B cell (primary cell): ENCODE data around the gene PLCG1. TPM values are rescaled to one million over a fixed set of nuclear protein-coding genes. Genes with fewer than 3 reads are reported as not detected.

Source experiments
- ATAC-seq: fragments of 200-7000 bp; cut with Tn5 transposase; one replicate; pipeline ENCODE4 v1.10.0; 2021; ENCODE audit warnings: low read depth, mild to moderate bottlenecking, moderate number of reproducible peaks, moderate library complexity
- CTCF ChIA-PET: fragments of 350-600 bp; sonication (Branson Sonifier 250); formaldehyde crosslinking; loops from one replicate; lab custom pipeline; 2021; ENCODE audit warnings: antibody characterized with exemption, inconsistent platforms; lab: Charles Lee
- POLR2A ChIA-PET: fragments of 350-600 bp; sonication (Branson Sonifier 250); formaldehyde crosslinking; loops from one replicate; lab custom pipeline; 2021; ENCODE audit warnings: antibody characterized with exemption; lab: Charles Lee
- DNase-seq: peaks from one replicate; pipeline ENCODE4 v3.0.0; 2013
- H2AFZ ChIP-seq: 2 replicates; pipeline ENCODE4 v1.6.1; 2012; ENCODE audit warnings: mild to moderate bottlenecking, low read depth, low read length; ENCODE audit not compliant: insufficient read depth, poor library complexity, severe bottlenecking
- H3K27ac ChIP-seq, 2 donors: 1 replicate in 1 of 2; 2 replicates in 1 of 2; pipeline ENCODE4 v1.5.1; 2012 to 2013; ENCODE audit warnings: low read length in 2 of 2, mild to moderate bottlenecking in 2 of 2, moderate library complexity in 1 of 2
- H3K27me3 ChIP-seq, 4 experiments: fragments of 200-600 bp in 1 of 4; sonication (generic) in 1 of 4; replicated peaks in 1 of 4; 1 replicate in 2 of 4; 2 replicates in 2 of 4; pipeline versions ENCODE4 v1.6.1 to v1.7.0; 2013 to 2016; ENCODE audit warnings: low read length in 3 of 4, mild to moderate bottlenecking in 2 of 4, mixed read lengths in 1 of 4, moderate library complexity in 1 of 4; ENCODE audit not compliant: insufficient read depth in 4 of 4, control insufficient read depth in 3 of 4; ENCODE audit errors: control extremely low read depth in 1 of 4
- H3K36me3 ChIP-seq, 2 experiments: replicated peaks in 1 of 2; 1 replicate in 1 of 2; 2 replicates in 1 of 2; pipeline versions ENCODE4 v1.6.1 to v1.7.1; 2013; ENCODE audit warnings: low read length in 1 of 2; ENCODE audit not compliant: insufficient read depth in 2 of 2, control insufficient read depth in 1 of 2; ENCODE audit errors: control extremely low read depth in 1 of 2, extremely low read depth in 1 of 2
- H3K4me1 ChIP-seq, 2 donors: fragments of 200-600 bp in 1 of 2; sonication (generic) in 1 of 2; 1 replicate in 1 of 2; 2 replicates in 1 of 2; pipeline versions ENCODE4 v1.5.1 to v1.6.1; 2013 to 2017; ENCODE audit warnings: low read length in 2 of 2; ENCODE audit not compliant: control insufficient read depth in 2 of 2, insufficient read depth in 2 of 2
- H3K4me2 ChIP-seq: replicated peaks from 2 replicates; pipeline ENCODE3; 2012; ENCODE audit warnings: mild to moderate bottlenecking, low read depth, low read length; ENCODE audit not compliant: poor library complexity, severe bottlenecking
- H3K4me3 ChIP-seq, 5 experiments: fragments of 200-600 bp in 1 of 5; sonication (generic) in 1 of 5; 1 replicate in 3 of 5; 2 replicates in 2 of 5; pipeline versions ENCODE4 v1.5.1 to v1.7.0; 2011 to 2016; ENCODE audit warnings: low read length in 4 of 5, mild to moderate bottlenecking in 4 of 5, low read depth in 2 of 5, control low read depth in 1 of 5, moderate library complexity in 1 of 5; ENCODE audit not compliant: insufficient read depth in 1 of 5; ENCODE audit errors: control extremely low read depth in 1 of 5, extremely low read depth in 1 of 5
- H3K79me2 ChIP-seq: fragments of 200-600 bp; sonication (generic); one replicate; pipeline ENCODE4 v1.6.0; 2016; ENCODE audit warnings: low read length; ENCODE audit not compliant: control insufficient read depth, insufficient read depth
- H3K9ac ChIP-seq: fragments of 200-600 bp; sonication (generic); 2 replicates; pipeline ENCODE4 v1.6.1; 2017; ENCODE audit warnings: mild to moderate bottlenecking, low read length, moderate library complexity
- H3K9me3 ChIP-seq, 3 donors: one replicate each; pipeline versions ENCODE4 v1.6.1 to v1.7.1; 2013; ENCODE audit warnings: low read length in 2 of 3; ENCODE audit not compliant: control insufficient read depth in 2 of 3, insufficient read depth in 1 of 3; ENCODE audit errors: control extremely low read depth in 1 of 3
- H4K20me1 ChIP-seq: 2 replicates; pipeline ENCODE4 v1.6.0; 2012; ENCODE audit warnings: mild to moderate bottlenecking, low read length; ENCODE audit not compliant: insufficient read depth, control insufficient read depth, poor library complexity, severe bottlenecking
- H3K27ac Mint-ChIP-seq: one replicate; pipeline ENCODE4 v1.8.0; 2021; ENCODE audit warnings: mixed read lengths
- H3K27me3 Mint-ChIP-seq: one replicate; pipeline ENCODE4 v1.8.0; 2021; ENCODE audit warnings: mixed read lengths
- H3K4me1 Mint-ChIP-seq: one replicate; pipeline ENCODE4 v1.8.0; 2021; ENCODE audit warnings: mixed read lengths
- H3K4me3 Mint-ChIP-seq: one replicate; pipeline ENCODE4 v1.8.0; 2021; ENCODE audit warnings: mixed read lengths
- H3K9me3 Mint-ChIP-seq: one replicate; pipeline ENCODE4 v1.8.0; 2022; ENCODE audit warnings: mixed read lengths; ENCODE audit not compliant: insufficient read depth
- CTCF ChIP-seq: fragments of 200-600 bp; IDR thresholded peaks from one replicate; pipeline ENCODE4 v1.8.0; 2022; ENCODE audit warnings: antibody characterized with exemption, mild to moderate bottlenecking
- EZH2 ChIP-seq: IDR thresholded peaks from 2 replicates; pipeline ENCODE4 v1.6.1; 2012; ENCODE audit warnings: borderline replicate concordance, low read depth, mild to moderate bottlenecking, moderate library complexity, low read length; ENCODE audit not compliant: insufficient read depth, poor library complexity, severe bottlenecking
- WGBS: methylation state at CpG from one replicate; pipeline ENCODE4 v1.1.5; 2013; ENCODE audit warnings: missing lambda C conversion rate; ENCODE audit not compliant: insufficient coverage; 5-methylcytosine and 5-hydroxymethylcytosine counted together
- intact Hi-C: fragments of 100-400 bp; cut with micrococcal nuclease; formaldehyde crosslinking; loops from one replicate; pipeline ENCODE4 v1.10.0; 2022
- polyA plus RNA-seq: library from polyadenylated mRNA; depleted of rRNA; stranded (reverse); fragments of >200 nt; gene quantifications from 2 replicates; pipeline ENCODE4 v1.2.3, GENCODE V29; 2012
- total RNA-seq, 2 donors: library from RNA; stranded (reverse); fragments of 120-200 nt in 1 of 2; gene quantifications; 1 replicate in 1 of 2; 2 replicates in 1 of 2; pipeline versions ENCODE4 v1.2.3 to v1.2.4, GENCODE V29; 2013 to 2022

PLCG1 gene
- total and polyA plus RNA-seq, 2 donors (not counting 1 experiment from before 2014, with no cell fraction given): 98.7 to 101 TPM

GRCh38 chr20:41198443-41198842, 61.1 kb downstream of the PLCG1 start:
- no peak overlapping the region for H3K4me3 ChIP-seq
- H3K4me2 ChIP-seq: no peak overlapping the region
- CTCF ChIA-PET: interaction anchor here (0.7 to 2.1 kb wide), 2 partner anchors 25 to 236 kb away, joined by 3 to 7 read pairs; no protein-coding TSS in a partner anchor
- intact Hi-C loops: no loop called here
- ATAC-seq (no peak), DNase-seq (no peak)
- H3K4me1 ChIP-seq: no peaks in the 10 kb centered on the region
- no CpG with 5 or more reads among the region's 4 CpGs for whole genome bisulfite sequencing
- H3K4me3 Mint-ChIP-seq: no peak overlapping the region
- peaks cover 3% of the 10 kb centered on the region for H3K9me3 Mint-ChIP-seq
- POLR2A ChIA-PET: no interaction called here
- TF ChIP-seq EZH2 (no peak), CTCF (no peak)
- no peaks in the 10 kb centered on the region for H3K27me3 Mint-ChIP-seq
- no peak overlapping the region for H3K9ac ChIP-seq
- H3K27me3 ChIP-seq: no peaks in the 10 kb centered on the region
- no peaks in the 10 kb centered on the region for H4K20me1 ChIP-seq
- H3K4me1 Mint-ChIP-seq: no peaks in the 10 kb centered on the region
- H3K79me2 ChIP-seq: no peaks in the 10 kb centered on the region
- H2AFZ ChIP-seq: no peak overlapping the region
- H3K27ac Mint-ChIP-seq: no peak overlapping the region
- H3K27ac ChIP-seq: no peak overlapping the region
- peaks cover 0 to 4% of the 10 kb centered on the region in 2 experiments for H3K36me3 ChIP-seq
- H3K9me3 ChIP-seq: peaks cover 1 to 17% (median 12%) of the 10 kb centered on the region in 3 donors

GRCh38 chr20:41200446-41201202, 63.3 kb downstream of the PLCG1 start:
- no peak overlapping the region for H2AFZ ChIP-seq
- H3K4me1 Mint-ChIP-seq: no peaks in the 10 kb centered on the region
- H3K27me3 Mint-ChIP-seq: no peaks in the 10 kb centered on the region
- ChIA-PET CTCF (interaction anchor here (0.6 to 1.7 kb wide), 3 partner anchors 11 to 28 kb away, joined by 3 to 4 read pairs (median 4); no protein-coding TSS in a partner anchor), POLR2A (no interaction called here)
- TF ChIP-seq EZH2: no peak
- no peak overlapping the region for H3K27ac ChIP-seq
- ATAC-seq (no peak), DNase-seq (no peak)
- peaks cover 0 to 17% (median 12%) of the 10 kb centered on the region in 3 donors for H3K9me3 ChIP-seq
- H4K20me1 ChIP-seq: no peaks in the 10 kb centered on the region
- 82% methylated on average over 2 of the region's 3 CpGs for WGBS
- no peaks in the 10 kb centered on the region for H3K79me2 ChIP-seq
- H3K27me3 ChIP-seq: no peaks in the 10 kb centered on the region
- peaks cover 3% of the 10 kb centered on the region for H3K9me3 Mint-ChIP-seq
- H3K36me3 ChIP-seq: peaks cover 0 to 10% of the 10 kb centered on the region in 2 experiments
- no peak overlapping the region for H3K4me3 Mint-ChIP-seq
- H3K4me2 ChIP-seq: no peak overlapping the region
- no peak overlapping the region for H3K27ac Mint-ChIP-seq
- H3K4me3 ChIP-seq: no peak overlapping the region
- no peak overlapping the region for H3K9ac ChIP-seq
- intact Hi-C loops: no loop called here
- no peaks in the 10 kb centered on the region for H3K4me1 ChIP-seq
